GM12878 (cell line): ENCODE data around the gene PIP4K2A. TPM values are rescaled to one million over a fixed set of nuclear protein-coding genes. Genes with fewer than 3 reads are reported as not detected.

ENCODE experiments used
- ATAC-seq: fragments of 200-7000 bp; cut with Tn5 transposase; 3 replicates; pipeline ENCODE4 v1.9.1; 2020; ENCODE audit warnings: mild to moderate bottlenecking, moderate library complexity
- BruUV-seq: library from RNA; stranded (reverse); fragments of 400-500 nt; replicated peaks from 2 replicates; lab custom pipeline; 2021; lab: Mats Ljungman, UMichigan
- CTCF ChIA-PET: fragments of 300-600 bp; sonication (Branson Sonifier 250); formaldehyde crosslinking; extraction: SDS; loops from one replicate; lab custom pipeline; 2021; ENCODE audit warnings: inconsistent platforms; lab: Yijun Ruan, JAX
- POLR2A ChIA-PET: fragments of 350-600 bp; formaldehyde crosslinking; extraction: SDS; loops from one replicate; lab custom pipeline; 2021; ENCODE audit warnings: inconsistent platforms; lab: Charles Lee
- RAD21 ChIA-PET: fragments of 300-600 bp; sonication (Branson Sonifier 250); formaldehyde crosslinking; loops from one replicate; lab custom pipeline; 2023; ENCODE audit warnings: antibody characterized with exemption; ENCODE audit not compliant: unreplicated experiment; lab: Charles Lee
- SMC1A ChIA-PET: fragments of 300-600 bp; sonication (Branson Sonifier 250); formaldehyde crosslinking; loops from one replicate; lab custom pipeline; 2023; ENCODE audit not compliant: unreplicated experiment, uncharacterized antibody; lab: Charles Lee
- DNase-seq: peaks from one replicate; pipeline ENCODE4 v3.0.0-alpha.2; 2011; ENCODE audit warnings: low read depth, low spot score
- FAIRE-seq: peaks from 3 replicates; lab custom pipeline; 2011; peaks lifted over from hg19 to GRCh38; lab: Jason Lieb, UNC
- H2AFZ ChIP-seq: 2 replicates; pipeline ENCODE4 v1.6.0; 2011; ENCODE audit warnings: low read depth, low read length, control low read depth; ENCODE audit not compliant: control insufficient read depth
- H3K27ac ChIP-seq: 2 replicates; pipeline ENCODE4 v1.5.1; 2011; ENCODE audit warnings: control low read depth; ENCODE audit not compliant: control insufficient read depth, insufficient read depth
- H3K27me3 ChIP-seq, 2 experiments: replicated peaks in 1 of 2; 2 replicates each; pipeline versions ENCODE4 v1.6.0 to v1.6.1; 2011; ENCODE audit warnings: low read length in 1 of 2; ENCODE audit not compliant: control insufficient read depth in 2 of 2, insufficient read depth in 2 of 2
- H3K36me3 ChIP-seq, 2 experiments: 2 replicates each; pipeline ENCODE4 v1.5.1; 2011; ENCODE audit warnings: low read length in 1 of 2; ENCODE audit not compliant: control insufficient read depth in 2 of 2, insufficient read depth in 2 of 2
- H3K4me1 ChIP-seq: 2 replicates; pipeline ENCODE4 v1.6.1; 2011; ENCODE audit warnings: mild to moderate bottlenecking, low read length, moderate library complexity, mixed read lengths; ENCODE audit not compliant: control insufficient read depth, insufficient read depth
- H3K4me2 ChIP-seq: 2 replicates; pipeline ENCODE4 v1.6.0; 2011; ENCODE audit warnings: control low read depth; ENCODE audit not compliant: control insufficient read depth, insufficient read depth
- H3K4me3 ChIP-seq: fragments of 200-600 bp; sonication (generic); 2 replicates; pipeline ENCODE4 v1.5.1; 2016
- H3K79me2 ChIP-seq: 2 replicates; pipeline ENCODE4 v1.6.0; 2011; ENCODE audit warnings: low read length; ENCODE audit not compliant: control insufficient read depth, insufficient read depth
- H3K9ac ChIP-seq: 2 replicates; pipeline ENCODE4 v1.8.0; 2011; ENCODE audit warnings: low read length, control low read depth, mixed read lengths; ENCODE audit not compliant: control insufficient read depth, insufficient read depth
- H3K9me3 ChIP-seq: replicated peaks from 3 replicates; pipeline ENCODE4 v1.5.1; 2011; ENCODE audit warnings: mild to moderate bottlenecking, low read length; ENCODE audit not compliant: control insufficient read depth, insufficient read depth
- H4K20me1 ChIP-seq: 2 replicates; pipeline ENCODE4 v1.6.0; 2011; ENCODE audit not compliant: control insufficient read depth, insufficient read depth
- IKZF1 ChIP-seq: fragments of 450-650 bp; conservative IDR thresholded peaks from 2 replicates; pipeline ENCODE4 v1.6.1; 2017; ENCODE audit warnings: antibody characterized with exemption, mild to moderate bottlenecking
- IKZF2 ChIP-seq, 2 experiments: fragments of 450-650 bp; IDR thresholded peaks; 2 replicates each; pipeline ENCODE4 v1.6.1; 2017; ENCODE audit warnings: mild to moderate bottlenecking in 2 of 2, moderate library complexity in 2 of 2
- KDM1A ChIP-seq: fragments of 200-600 bp; sonication (generic); IDR thresholded peaks from 2 replicates; pipeline ENCODE4 v1.6.1; 2016; ENCODE audit warnings: borderline replicate concordance
- RUNX3 ChIP-seq: IDR thresholded peaks from 2 replicates; pipeline ENCODE4 v1.6.1; 2012; ENCODE audit warnings: low read length, inconsistent platforms
- SIX5 ChIP-seq: IDR thresholded peaks from 2 replicates; pipeline ENCODE4 v1.6.1; 2011; ENCODE audit warnings: mild to moderate bottlenecking, low read depth, low read length, moderate library complexity; ENCODE audit not compliant: severe bottlenecking
- SP1 ChIP-seq: IDR thresholded peaks from one replicate; pipeline ENCODE4 v1.6.1; 2011; ENCODE audit warnings: low read depth, low read length
- STAT3 ChIP-seq: IDR thresholded peaks from 2 replicates; pipeline ENCODE4 v1.6.1; 2011; ENCODE audit warnings: low read depth, low read length, improper control_type of control experiment
- WGBS: methylation state at CpG from one replicate; pipeline ENCODE4 v1.1.6; 2016; ENCODE audit warnings: low lambda C conversion rate; ENCODE audit not compliant: insufficient replicate concordance, insufficient coverage; ENCODE audit errors: missing lambda C conversion rate; 5-methylcytosine and 5-hydroxymethylcytosine counted together
- in situ Hi-C: fragments of 300-500 bp; cut with MboI; formaldehyde crosslinking; loops from 9 replicates; pipeline ENCODE4 v1.14.3; 2018; ENCODE audit warnings: mixed read lengths
- intact Hi-C: fragments of 100-400 bp; cut with micrococcal nuclease; formaldehyde crosslinking; loops from one replicate; pipeline ENCODE4 v1.14.2; 2022; ENCODE audit not compliant: unreplicated experiment
- polyA plus RNA-seq, 11 experiments: library from polyadenylated mRNA; depleted of rRNA in 4 of 11; unstranded in 6 of 11; stranded (reverse) in 5 of 11; fragments of >200 nt; fragmentation: Nextera tagmentation in 4 of 11; fragmentation: Illumina TruSeq in 1 of 11; extraction: Ambion mirVana in 4 of 11; extraction: Trizol in 1 of 11; gene quantifications; 1 replicate in 1 of 11; 2 replicates in 10 of 11; pipeline versions ENCODE4 v1.2.1 to v1.2.3, GENCODE V29; 2011 to 2016; ENCODE audit warnings: inconsistent platforms in 2 of 11, missing spikeins in 2 of 11, low read depth in 1 of 11
- total RNA-seq, 4 experiments: library from RNA; depleted of rRNA in 3 of 4; stranded (reverse); fragments of >200 nt in 3 of 4; fragmentation: Illumina TruSeq in 1 of 4; extraction: Trizol in 1 of 4; gene quantifications; 2 replicates each; pipeline versions ENCODE4 v1.2.1 to v1.2.3, GENCODE V29; 2013 to 2021
- TF ChIP-seq, protein P1 (sequence below): IDR thresholded peaks from 2 replicates; pipeline ENCODE4 v1.6.1; 2012; ENCODE audit warnings: low read depth, low read length, improper control_type of control experiment
- TF ChIP-seq, protein P2 (sequence below): fragments of 450-650 bp; IDR thresholded peaks from 2 replicates; pipeline ENCODE4 v1.6.1; 2014; ENCODE audit warnings: mild to moderate bottlenecking
- TF ChIP-seq, protein P3 (sequence below): fragments of 450-650 bp; IDR thresholded peaks from 2 replicates; pipeline ENCODE4 v1.6.1; 2017; ENCODE audit warnings: mild to moderate bottlenecking
- TF ChIP-seq, protein P4 (sequence below): fragments of 450-650 bp; IDR thresholded peaks from 2 replicates; pipeline ENCODE4 v1.6.1; 2017; ENCODE audit warnings: mild to moderate bottlenecking, moderate library complexity

Gene PIP4K2A
- total and polyA plus RNA-seq, 10 of the 15 experiments (the other 5 are each of a cell fraction or from before 2014, with no cell fraction given), result 54.3 to 139 (median 84.4) TPM

DNA sequence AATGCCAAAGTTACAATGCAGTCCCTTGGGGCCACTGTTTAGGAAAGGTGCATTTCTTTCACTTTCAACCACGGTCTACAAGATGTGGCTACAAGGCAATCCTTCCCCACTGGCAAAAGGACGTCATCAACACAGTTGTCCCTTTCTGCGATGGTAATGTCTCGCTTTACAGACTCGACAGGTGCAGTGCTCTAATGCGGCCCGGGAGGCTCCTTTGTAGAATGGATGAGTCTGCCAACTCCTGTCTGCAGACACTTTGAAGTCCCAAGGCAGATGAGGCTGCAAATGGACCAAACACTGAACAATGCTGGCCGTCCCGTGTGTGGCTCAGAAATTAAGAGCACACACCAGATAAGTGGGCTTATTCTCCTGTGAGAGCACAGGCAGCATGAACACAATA is 133.7 kb downstream of the PIP4K2A start:
- ATAC-seq (no peak), DNase-seq (no peak), FAIRE-seq (no peak)
- H3K27me3 ChIP-seq, result no peaks in the 10 kb centered on the region
- SMC1A ChIA-PET, result interaction anchor here (0.6 to 1.4 kb wide), 4 partner anchors 14 to 133 kb away, joined by 3 to 5 read pairs (median 3); no protein-coding TSS in a partner anchor
- H4K20me1 ChIP-seq, result no peaks in the 10 kb centered on the region
- WGBS, result 87% methylated on average over 9 of the region's 9 CpGs
- POLR2A ChIA-PET, result no interaction called here
- intact Hi-C loops, result no loop called here
- H3K79me2 ChIP-seq, result no peaks in the 10 kb centered on the region
- H3K27ac ChIP-seq, result no peak overlapping the region
- H3K9ac ChIP-seq, result no peak overlapping the region
- H3K4me2 ChIP-seq, result no peak overlapping the region
- no peaks in the 10 kb centered on the region for H3K9me3 ChIP-seq
- in situ Hi-C loops, result no loop called here
- H2AFZ ChIP-seq, result no peak overlapping the region
- RAD21 ChIA-PET, result interaction anchor here (0.7 kb wide), 1 partner anchor 210 kb away, joined by 3 read pairs; no protein-coding TSS in a partner anchor
- BruUV-seq, result no TSS peak
- peaks cover 3% of the 10 kb centered on the region for H3K4me1 ChIP-seq
- CTCF ChIA-PET, result interaction anchor here (1.1 to 1.5 kb wide), 2 partner anchors 9 to 36 kb away, joined by 3 to 4 read pairs; no protein-coding TSS in a partner anchor
- TF ChIP-seq, protein P1, sequence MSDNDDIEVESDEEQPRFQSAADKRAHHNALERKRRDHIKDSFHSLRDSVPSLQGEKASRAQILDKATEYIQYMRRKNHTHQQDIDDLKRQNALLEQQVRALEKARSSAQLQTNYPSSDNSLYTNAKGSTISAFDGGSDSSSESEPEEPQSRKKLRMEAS, result no peak
- TF ChIP-seq SIX5, result no peak
- TF ChIP-seq, protein P2, sequence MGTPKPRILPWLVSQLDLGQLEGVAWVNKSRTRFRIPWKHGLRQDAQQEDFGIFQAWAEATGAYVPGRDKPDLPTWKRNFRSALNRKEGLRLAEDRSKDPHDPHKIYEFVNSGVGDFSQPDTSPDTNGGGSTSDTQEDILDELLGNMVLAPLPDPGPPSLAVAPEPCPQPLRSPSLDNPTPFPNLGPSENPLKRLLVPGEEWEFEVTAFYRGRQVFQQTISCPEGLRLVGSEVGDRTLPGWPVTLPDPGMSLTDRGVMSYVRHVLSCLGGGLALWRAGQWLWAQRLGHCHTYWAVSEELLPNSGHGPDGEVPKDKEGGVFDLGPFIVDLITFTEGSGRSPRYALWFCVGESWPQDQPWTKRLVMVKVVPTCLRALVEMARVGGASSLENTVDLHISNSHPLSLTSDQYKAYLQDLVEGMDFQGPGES, result no peak
- no peak for TF ChIP-seq STAT3
- peak; percentile 20; the same call in 1 of the 2 replicates for TF ChIP-seq IKZF1
- TF ChIP-seq, protein P3, sequence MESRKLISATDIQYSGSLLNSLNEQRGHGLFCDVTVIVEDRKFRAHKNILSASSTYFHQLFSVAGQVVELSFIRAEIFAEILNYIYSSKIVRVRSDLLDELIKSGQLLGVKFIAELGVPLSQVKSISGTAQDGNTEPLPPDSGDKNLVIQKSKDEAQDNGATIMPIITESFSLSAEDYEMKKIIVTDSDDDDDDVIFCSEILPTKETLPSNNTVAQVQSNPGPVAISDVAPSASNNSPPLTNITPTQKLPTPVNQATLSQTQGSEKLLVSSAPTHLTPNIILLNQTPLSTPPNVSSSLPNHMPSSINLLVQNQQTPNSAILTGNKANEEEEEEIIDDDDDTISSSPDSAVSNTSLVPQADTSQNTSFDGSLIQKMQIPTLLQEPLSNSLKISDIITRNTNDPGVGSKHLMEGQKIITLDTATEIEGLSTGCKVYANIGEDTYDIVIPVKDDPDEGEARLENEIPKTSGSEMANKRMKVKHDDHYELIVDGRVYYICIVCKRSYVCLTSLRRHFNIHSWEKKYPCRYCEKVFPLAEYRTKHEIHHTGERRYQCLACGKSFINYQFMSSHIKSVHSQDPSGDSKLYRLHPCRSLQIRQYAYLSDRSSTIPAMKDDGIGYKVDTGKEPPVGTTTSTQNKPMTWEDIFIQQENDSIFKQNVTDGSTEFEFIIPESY, result no peak
- TF ChIP-seq, protein P4, sequence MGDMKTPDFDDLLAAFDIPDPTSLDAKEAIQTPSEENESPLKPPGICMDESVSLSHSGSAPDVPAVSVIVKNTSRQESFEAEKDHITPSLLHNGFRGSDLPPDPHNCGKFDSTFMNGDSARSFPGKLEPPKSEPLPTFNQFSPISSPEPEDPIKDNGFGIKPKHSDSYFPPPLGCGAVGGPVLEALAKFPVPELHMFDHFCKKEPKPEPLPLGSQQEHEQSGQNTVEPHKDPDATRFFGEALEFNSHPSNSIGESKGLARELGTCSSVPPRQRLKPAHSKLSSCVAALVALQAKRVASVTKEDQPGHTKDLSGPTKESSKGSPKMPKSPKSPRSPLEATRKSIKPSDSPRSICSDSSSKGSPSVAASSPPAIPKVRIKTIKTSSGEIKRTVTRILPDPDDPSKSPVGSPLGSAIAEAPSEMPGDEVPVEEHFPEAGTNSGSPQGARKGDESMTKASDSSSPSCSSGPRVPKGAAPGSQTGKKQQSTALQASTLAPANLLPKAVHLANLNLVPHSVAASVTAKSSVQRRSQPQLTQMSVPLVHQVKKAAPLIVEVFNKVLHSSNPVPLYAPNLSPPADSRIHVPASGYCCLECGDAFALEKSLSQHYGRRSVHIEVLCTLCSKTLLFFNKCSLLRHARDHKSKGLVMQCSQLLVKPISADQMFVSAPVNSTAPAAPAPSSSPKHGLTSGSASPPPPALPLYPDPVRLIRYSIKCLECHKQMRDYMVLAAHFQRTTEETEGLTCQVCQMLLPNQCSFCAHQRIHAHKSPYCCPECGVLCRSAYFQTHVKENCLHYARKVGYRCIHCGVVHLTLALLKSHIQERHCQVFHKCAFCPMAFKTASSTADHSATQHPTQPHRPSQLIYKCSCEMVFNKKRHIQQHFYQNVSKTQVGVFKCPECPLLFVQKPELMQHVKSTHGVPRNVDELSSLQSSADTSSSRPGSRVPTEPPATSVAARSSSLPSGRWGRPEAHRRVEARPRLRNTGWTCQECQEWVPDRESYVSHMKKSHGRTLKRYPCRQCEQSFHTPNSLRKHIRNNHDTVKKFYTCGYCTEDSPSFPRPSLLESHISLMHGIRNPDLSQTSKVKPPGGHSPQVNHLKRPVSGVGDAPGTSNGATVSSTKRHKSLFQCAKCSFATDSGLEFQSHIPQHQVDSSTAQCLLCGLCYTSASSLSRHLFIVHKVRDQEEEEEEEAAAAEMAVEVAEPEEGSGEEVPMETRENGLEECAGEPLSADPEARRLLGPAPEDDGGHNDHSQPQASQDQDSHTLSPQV, result no peak
- TF ChIP-seq RUNX3, result peak; percentile 14; the same call in 1 of the 2 replicates
- TF ChIP-seq SP1, result no peak
- TF ChIP-seq KDM1A, result no peak
- TF ChIP-seq IKZF2 (IDR thresholded peaks at IDR 0.05), result no peak
- H3K36me3 ChIP-seq, result peaks cover 6 to 17% of the 10 kb centered on the region in 2 experiments
- H3K4me3 ChIP-seq, result no peak overlapping the region
